ENCODE results near the gene SCO2.

Gene SCO2

DNA sequence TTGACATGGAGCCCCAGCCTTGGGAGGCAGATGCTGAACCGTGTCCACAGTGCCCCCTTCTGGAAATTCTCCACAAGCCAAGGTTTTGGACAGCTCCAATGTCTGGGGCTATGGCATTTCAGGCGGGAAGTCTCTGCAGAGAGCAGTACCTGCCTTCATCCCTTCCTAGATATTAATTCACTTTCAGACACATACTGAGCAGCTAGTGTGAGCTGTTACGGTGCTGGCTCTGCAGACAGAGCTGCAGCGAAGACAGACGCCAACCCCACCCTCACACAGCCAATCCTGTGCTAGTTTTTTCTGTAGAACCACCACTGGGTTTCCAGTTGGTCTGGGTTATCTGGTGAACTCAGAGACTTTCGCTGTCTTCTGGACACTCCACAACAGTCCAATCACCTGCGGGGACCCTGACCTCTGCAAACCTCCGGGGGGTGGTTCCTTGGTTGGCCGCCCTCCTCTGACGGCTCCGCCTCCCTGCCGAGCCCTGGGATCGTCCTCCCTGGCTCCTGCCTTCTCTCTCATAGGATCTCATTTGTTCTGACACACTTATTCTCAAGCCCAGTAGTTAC, 27.0 kb downstream of the SCO2 start:
- DNase-seq (ENCODE audit: low read depth), result peak; percentile 50

DNA sequence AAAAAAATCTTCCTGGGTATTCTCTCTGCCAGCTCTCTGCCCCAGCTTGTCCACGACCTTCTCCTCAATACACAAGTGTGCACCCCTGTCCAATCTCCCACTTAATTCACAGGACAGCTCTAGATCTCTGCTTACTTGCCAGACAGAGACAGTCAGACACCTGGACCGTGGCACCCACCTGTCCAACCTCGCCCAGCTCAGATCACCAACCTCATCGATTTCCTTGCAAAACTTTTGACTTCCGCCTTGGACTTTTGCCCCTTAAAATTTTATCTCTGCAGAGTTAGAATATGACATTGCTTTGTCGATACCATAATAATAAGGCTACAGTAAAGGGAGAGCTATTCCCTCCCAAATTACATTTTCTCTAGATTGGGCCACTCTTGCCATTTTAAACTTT, 28.3 kb downstream of the SCO2 start:
- no peak for DNase-seq (ENCODE audit: low read depth)

DNA sequence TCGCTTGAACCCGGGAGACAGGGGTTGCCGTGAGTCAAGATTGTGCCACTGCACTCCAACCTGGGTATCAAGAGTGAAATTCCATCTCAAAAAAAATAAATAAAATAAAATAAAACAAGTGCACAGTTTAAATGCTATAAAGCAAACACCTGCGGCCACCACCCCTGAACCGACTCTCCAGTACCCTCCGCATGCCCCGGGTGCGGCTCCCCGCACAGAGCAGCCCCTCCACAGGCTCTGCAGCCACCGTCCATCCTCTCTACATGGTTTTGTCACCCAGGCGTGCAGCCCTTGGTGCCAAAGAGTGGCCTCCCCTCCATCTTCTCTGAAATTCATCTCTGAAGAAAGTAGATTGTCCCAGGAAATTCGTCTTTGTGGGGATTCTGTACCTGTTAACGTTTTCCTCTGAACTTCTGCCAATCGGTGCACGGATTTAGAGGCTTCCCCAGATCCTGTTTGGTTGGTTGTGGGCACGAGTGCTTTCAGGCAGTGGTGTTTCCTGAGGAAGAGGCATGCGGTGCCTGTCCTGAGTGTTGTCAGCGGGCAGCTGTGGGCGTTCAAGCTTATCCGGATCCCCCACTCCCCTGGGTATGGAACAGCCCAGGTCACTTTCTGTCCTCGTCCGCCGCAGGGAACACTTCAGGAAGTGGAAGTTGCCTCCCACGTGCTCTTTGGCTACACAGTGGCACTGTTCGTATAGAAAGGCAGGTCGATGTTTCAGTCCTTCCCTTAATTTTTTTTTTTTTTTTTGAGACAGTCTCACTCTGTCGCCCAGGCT, 34.7 kb downstream of the SCO2 start:
- no peak for DNase-seq (ENCODE audit: low read depth)

- no peak for DNase-seq (ENCODE audit: low read depth)
These were observed 35.8 kb downstream of the SCO2 start for GRCh38 chr22:50489363-50490243.

GRCh38 chr22:50488886-50489285, 36.5 kb downstream of the SCO2 start:
- DNase-seq (ENCODE audit: low read depth), result no peak

DNA sequence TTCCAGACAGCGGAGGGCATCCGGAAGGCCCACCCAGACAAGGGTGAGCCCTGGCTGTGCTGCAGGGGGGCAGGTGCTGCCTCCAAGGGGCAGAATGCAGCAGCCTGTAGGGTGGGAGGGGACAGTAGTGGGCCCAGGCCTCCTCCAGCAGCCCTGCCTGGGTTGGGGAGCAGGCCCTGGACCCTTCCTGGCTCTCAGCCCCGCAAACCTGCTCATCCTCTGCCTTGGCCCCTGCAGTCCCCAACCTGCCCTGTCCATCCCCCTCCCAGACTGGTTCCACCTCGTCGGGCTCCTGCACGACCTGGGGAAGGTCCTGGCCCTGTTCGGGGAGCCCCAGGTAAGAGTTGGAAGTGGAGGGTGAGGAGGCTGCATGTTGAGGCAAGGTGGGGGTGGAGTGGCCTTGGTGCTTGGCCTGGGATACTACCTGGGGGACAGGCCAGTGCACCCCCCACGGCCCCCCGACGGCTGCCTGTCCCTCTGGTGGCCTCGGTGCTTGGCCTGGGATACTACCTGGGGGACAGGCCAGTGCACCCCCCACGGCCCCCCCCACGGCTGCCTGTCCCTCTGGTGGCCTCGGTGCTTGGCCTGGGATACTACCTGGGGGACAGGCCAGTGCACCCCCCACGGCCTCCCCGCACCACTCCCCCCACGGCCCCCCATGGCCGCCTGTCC, 37.3 kb downstream of the SCO2 start:
- DNase-seq (ENCODE audit: low read depth), result no peak

- no peak for DNase-seq (ENCODE audit: low read depth)
These were observed 38.0 kb downstream of the SCO2 start for GRCh38 chr22:50487290-50488005.

DNA sequence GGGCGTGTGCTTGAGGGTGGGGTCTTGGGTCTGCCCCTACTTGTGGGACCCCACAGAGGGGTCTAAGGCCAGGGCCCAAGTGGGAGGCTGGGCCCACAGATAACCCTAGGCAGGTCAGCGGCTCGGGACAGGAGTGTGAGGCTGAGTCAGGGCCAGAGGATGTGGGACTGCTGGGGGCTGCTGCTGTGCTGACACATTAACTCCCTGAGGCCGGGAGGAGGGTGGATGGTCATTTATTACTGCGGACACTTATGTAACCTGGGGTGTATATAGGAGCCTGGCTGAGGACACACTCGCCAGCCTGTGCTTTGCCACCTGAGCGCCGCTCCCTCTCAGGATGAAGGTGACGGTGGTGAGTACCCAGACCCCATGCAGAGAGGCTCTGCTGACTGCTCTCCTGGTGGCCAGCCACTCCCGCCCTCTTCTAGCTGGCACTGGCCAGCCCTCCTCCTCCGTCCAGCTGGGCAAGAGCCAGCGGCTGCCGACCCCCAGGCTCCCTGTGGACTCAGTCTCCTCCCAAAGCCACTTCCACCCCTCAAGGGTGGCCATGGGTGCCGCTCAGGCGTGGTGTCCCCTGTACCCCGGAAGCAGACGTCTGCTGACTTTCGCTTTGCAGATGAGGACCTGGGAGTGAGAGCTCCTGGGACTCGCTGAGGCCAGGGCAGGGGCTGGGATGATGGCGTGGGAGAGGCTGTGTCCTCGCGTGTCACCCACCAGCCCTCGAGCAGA, 38.7 kb downstream of the SCO2 start, which contains the start of gene MIOX:
Gene MIOX (plus strand): TSS at position 299 of the 729 bp plus-strand sequence. CDS start 39 bp downstream, at position 338.
- no peak for DNase-seq (ENCODE audit: low read depth)

DNA sequence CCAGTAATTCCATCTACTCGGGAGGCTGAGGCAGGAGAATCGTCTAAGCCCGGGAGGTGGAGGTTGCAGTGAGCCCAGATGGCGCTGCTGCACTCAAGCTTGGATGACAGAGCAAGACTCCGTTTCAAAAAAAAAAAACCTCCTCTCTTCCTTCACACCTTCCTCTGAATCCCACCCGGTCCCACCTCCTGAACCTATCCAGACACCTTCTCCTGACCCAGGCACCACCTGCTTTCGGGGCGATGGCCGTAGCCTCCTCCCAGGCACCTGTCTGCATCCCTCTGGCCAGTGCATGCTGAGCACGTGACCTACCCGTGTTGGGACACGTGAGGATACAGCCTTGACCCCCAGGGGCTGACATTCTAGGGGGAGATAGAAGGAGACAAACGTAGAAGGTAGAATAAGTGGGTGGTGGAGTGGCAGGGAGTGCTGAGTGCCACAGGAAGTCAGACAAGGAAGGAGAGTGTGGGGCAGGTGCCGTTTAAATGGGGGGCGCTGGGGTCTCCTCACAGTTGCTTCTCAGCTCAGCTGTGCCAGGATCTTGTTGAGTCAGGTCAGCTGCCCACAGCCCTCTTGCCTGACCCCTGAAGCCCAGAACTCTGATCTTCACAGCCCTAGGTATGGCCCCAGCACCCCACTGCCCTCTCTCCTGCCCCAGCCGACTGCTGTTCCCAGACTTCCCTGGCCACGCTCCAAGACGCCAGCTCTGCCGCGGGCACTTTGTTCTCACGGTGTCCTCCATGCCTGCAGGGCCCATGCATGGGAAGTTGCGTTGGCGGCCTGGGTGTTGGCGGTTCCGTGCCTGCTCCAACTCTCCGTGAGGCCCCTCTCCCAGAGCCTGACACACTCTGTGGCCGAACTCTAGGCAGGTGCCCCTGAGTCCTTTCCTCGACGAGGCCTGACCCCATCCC, 39.9 kb downstream of the SCO2 start:
- no peak for DNase-seq (ENCODE audit: low read depth)

GRCh38 chr22:50483977-50484853, 41.2 kb downstream of the SCO2 start:
- no peak for DNase-seq (ENCODE audit: low read depth)

- no peak for DNase-seq (ENCODE audit: low read depth)
These were observed 41.8 kb downstream of the SCO2 start for GRCh38 chr22:50483556-50483955.

- no peak for DNase-seq (ENCODE audit: low read depth)
These were observed 42.3 kb downstream of the SCO2 start for GRCh38 chr22:50483106-50483505.

DNA sequence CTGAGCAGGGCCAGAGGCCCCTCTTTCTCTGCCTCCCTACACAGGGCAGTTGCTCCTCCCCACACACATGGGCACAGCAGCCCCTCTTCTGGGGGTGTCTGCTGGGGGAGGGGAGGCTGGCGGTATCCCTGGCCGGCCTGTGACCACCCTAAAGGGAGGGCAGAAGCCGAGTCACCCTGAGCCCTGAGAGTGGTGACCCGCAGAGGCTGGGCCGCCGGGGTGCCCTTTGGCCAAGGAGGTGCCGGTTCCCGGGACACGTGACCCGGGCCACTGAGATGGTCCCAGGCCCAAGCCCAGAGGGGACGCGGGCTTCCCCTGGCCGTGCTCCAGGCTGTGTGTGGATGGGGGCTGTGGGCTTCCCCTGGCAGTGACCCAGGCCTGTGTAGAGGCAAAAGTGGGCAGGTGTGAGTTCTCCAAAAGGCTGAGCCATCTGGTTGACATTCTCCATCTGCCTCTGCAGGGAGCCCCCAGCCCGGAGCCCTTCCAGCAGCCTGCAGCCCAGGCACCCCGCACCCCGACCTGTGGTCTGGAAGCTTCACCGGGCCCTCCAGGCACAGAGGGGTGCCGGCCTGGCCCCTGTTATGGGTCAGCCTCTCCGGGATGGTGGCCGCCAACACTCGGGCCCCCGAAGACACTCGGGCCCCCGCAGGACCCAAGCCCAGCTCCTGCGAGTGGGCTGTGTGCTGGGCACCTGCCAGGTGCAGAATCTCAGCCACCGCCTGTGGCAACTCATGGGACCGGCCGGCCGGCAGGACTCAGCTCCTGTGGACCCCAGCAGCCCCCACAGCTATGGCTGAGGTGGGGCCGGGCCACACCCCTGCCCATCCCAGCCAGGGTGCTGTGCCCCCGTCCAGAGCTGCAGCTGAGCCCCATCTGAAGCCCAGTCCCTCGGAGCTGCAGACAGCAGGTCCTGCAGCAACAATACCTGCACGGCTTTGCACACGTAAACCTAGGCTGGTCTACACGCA, 43.0 kb downstream of the SCO2 start:
- DNase-seq (ENCODE audit: low read depth), result no peak

DNA sequence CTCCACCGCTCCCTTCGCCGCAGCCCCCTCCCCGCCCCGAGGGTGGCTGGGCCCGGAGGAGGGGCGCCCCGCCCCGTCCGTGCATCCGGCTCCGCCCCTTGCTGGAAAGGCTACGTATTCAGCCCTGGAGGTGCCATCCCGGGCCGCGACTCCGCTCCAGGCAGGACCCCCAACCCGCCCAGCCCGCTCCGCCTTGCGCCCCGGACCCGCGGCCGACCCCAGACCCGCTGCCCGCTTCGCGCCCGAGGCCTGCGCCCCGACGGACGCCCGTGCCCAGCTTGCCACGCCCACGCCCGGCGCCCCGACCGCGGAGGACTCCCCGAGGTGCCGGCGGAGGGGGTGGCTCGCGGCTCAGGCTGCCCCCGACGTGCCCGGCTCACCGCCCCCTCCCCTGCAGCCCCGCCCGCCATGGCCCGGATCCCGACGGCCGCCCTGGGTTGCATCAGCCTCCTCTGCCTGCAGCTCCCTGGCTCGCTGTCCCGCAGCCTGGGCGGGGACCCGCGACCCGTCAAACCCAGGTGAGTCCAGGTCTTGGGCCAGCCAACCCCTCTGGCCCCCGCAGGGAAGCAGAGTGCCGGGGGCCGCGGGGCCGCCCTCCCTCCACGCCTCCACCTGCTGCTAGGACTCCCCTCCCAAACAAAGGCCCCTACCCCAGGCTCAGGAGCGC, 43.8 kb downstream of the SCO2 start, which contains the start of gene ADM2:
Gene ADM2 (plus strand): TSS at position 104 of the 667 bp plus-strand sequence. CDS start 305 bp downstream, at position 409.
- no peak for DNase-seq (ENCODE audit: low read depth)

- DNase-seq (ENCODE audit: low read depth), result no peak
These were observed 44.4 kb downstream of the SCO2 start for GRCh38 chr22:50481045-50481439.

DNA sequence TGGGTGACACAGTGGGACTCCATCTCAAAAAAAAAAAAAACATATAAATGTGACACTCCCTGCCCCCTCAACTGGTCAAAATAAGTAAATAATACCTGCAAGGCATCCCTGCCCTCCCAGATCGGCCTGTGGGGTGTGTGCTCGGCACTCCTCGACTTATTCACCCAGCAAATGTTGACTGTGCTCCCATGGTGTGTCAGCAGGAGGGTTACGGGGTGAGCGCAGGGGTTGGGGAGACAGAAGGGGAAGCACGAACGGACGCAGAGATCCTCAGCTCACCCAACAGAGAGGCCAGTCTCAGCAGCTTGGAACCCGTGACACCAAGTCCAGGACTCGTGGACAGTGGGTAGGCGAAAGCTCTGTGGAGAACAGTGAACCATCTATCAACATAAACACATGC, 45.7 kb downstream of the SCO2 start:
- no peak for DNase-seq (ENCODE audit: low read depth)

DNA sequence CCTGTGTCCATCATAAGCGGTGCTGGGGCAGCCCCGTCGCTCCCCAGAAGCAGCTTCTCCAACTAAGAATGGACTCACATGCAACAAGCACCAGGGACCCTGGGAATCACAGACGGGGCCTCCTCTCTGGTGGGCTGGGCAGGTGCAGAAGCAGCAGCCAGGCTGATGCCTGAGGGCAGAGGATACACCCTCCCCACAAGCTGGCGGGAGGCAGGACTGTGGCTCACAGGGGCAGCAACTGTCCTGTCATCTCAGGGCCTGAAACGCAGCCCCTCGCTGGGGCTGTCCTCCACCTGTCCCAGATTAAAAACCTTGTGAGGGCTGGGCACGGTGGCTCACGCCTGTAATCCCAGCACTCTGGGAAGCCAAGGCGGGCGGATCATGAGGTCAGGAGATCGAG, 47.5 kb downstream of the SCO2 start:
- DNase-seq (ENCODE audit: low read depth), result no peak
